GM11168 (cell line): ENCODE results near the gene TACC2.

ENCODE experiments used
- in situ Hi-C: fragments of 300-500 bp; cut with MboI; formaldehyde crosslinking; loops from one replicate; pipeline ENCODE4 v1.12.0; 2022; ENCODE audit warnings: low sequenced_read_pairs; ENCODE audit not compliant: unreplicated experiment

The TACC2 gene

DNA sequence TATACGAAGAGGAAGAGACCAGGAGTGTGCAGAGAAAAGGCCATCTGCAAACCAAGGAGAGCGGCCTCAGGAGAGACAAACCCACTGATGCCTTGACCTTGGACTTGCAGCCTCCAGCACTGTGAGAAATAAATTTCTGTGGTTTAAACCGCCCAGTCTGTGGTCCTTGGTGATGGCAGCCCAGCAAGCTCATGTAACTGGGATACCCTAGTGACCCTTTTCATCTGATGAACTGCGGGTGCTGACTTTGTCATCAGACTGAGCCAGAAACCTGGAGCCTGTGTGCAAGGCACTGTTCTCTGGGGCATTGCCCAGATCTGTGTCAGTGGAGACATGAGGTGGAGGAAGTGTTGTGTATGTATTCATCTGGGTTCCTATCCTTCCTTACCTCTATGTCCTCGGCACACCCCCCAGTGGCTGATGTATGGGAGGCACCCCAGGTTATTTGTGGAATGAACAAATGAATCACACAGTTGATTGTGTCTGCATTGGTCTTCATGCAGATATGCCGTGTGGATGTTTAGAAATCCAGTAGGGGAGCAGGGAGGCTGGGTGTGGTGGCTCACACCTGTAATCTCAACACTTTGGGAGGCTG lies 217.6 kb downstream of the TACC2 start:
- in situ Hi-C loops: no loop called here

DNA sequence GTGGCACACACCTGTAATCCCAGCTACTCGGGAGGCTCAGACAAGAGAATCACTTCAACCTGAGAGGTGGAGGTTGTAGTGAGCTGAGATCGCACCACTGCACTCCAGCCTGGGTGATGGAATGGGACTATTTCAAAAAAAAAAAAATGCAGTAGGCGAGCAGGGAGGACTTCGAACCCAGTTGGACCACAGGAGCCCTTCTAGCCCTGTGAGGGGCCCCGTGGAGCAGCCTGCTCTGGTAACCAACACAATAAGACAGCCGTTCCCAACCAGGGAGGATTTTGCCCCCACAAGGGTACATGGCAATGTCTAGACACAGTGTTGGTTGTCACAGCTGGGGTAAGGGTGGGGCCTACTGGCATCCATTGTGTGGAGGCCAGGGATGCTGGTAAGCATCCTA lies 218.2 kb downstream of the TACC2 start:
- in situ Hi-C loops: no loop called here

DNA sequence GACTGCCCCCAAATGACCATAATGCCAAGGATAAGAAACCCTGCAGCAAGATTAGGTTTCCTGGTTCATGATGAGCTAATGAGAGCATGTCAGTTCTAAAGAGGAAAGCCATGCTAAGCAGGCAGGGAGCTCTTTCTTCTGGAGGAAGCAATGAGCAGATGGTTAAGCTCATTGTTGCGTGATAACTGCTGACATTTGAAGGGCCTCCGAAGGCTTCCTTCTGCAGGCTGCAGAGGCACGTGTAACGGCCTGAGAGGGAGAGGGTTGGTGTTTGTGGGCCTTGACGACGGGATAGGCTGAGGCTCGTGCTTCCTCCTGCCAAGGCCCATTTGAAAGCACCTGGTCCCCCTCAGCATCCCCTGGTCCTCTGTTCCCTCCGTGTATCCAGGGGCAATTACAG lies 218.6 kb downstream of the TACC2 start:
- in situ Hi-C loops: no loop called here

DNA sequence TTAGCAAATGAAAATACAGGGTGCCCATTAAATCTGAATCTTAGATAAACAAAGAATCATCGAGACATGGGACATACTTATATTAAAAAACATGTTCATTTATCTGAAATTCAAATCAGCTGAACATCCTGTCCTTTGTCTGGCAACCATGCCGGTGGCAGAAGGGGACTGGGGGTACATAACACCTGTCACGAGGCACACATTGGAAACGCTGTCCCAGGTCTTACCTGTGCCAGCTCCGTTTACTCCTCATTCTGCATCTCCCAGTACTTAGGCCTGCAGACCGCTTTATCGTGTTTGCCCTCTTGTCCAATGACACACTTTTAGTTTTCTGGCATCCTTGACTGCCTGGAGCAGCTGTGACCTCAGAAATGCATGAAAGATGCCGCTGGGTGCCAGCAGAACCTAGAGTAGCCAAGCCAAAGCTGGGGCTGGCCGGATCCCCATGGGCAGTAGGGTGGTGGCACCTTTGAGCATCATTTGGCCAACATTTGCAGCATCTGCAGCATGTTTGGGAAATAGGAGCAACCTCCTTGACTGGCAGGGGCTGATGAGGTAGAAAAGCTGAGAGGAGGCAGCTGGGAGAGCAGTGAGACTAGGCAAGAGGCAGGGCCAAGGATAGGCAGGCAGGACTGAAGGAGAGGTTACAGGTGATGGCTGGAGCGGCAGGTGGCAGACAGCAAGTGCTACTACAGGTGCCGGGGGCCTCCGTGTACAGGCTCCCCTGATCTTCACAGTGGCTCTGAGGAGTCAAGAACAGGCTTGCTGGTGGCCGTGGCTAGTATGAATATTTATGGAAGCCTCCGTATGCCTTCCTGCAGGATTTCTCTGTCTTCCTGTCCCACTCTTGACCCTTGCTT lies 219.8 kb downstream of the TACC2 start:
- in situ Hi-C loops: no loop called here

DNA sequence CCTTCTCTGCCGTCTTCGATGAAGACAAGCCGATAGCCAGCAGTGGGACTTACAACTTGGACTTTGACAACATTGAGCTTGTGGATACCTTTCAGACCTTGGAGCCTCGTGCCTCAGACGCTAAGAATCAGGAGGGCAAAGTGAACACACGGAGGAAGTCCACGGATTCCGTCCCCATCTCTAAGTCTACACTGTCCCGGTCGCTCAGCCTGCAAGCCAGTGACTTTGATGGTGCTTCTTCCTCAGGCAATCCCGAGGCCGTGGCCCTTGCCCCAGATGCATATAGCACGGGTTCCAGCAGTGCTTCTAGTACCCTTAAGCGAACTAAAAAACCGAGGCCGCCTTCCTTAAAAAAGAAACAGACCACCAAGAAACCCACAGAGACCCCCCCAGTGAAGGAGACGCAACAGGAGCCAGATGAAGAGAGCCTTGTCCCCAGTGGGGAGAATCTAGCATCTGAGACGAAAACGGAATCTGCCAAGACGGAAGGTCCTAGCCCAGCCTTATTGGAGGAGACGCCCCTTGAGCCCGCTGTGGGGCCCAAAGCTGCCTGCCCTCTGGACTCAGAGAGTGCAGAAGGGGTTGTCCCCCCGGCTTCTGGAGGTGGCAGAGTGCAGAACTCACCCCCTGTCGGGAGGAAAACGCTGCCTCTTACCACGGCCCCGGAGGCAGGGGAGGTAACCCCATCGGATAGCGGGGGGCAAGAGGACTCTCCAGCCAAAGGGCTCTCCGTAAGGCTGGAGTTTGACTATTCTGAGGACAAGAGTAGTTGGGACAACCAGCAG lies 221.7 kb downstream of the TACC2 start:
- in situ Hi-C loops: no loop called here

DNA sequence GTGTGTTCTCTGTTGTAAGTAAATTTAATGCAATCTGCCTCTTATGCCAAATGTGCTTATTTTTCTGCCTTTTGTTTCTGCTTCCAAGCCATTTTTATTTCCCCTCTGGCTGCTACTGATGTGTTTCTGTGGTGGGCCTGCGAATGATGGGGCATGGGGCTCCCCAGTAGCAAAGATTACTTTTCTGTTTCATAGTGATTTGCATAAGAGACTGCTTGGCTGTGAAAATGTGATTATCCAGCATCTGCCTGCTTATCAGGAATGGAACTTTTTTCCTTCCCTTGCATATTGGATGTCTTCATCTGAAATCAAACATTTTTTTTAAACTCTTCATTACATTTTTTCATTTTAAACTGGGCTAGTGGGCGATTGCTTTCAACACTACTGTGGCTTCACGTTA lies 224.4 kb downstream of the TACC2 start:
- in situ Hi-C loops: no loop called here

DNA sequence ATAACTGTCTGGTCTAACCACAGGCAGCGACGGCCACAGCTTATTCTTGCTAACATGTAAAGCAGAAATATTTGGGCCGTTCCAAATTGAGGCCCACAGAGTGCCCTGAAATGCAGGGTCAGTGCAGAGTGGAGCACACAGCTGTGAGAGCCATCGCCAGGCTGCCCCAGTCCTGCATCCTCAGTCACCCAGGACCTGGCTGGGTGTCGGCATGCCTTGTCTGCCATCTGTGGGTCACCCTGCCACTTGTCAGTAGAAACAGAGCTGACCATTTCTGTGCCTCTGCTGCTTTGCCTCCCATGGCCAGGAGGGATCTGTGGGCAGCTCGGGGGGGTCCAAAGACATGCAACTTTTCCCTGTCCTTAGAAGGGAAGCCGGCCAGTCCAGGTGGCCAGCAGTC lies 224.8 kb downstream of the TACC2 start:
- in situ Hi-C loops: no loop called here

DNA sequence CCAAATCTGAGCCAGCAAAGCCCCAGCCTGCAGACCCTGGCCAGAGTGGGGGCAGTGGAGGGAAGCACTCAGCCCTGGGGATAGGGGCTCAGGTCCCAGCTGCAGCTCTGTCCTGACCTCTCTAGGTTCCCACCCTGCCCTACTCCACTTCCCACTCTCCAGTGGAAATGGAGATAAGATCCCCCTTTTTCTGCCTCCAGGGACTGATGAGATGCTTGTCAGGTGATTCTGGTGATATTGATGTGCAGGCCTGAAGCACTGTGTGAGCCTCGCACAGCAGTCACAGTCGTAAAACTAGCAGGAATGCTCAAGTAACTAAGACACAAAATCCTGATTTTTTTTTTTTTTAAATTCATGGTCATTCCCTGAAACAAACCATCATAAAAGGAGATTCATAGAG lies 227.1 kb downstream of the TACC2 start:
- in situ Hi-C loops: no loop called here

DNA sequence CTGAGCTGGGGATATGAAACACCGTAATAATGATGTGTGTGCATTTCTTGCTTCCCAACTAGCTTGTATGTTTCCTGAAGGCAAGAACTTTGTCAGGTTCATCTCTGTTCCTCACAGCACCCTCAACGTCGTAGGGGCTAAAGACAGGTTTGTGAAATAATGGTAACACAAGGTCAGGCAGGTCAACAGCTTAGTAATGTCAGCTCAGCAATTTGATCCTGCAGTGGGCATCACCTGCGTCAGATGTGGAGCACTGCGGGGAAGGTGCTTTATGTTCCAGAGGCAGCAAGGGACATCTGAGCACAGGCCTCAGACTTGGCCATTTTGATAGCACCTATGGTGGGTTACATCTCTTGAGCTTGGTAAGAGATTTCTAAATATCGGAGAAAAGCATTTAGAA lies 230.4 kb downstream of the TACC2 start:
- in situ Hi-C loops: no loop called here

DNA sequence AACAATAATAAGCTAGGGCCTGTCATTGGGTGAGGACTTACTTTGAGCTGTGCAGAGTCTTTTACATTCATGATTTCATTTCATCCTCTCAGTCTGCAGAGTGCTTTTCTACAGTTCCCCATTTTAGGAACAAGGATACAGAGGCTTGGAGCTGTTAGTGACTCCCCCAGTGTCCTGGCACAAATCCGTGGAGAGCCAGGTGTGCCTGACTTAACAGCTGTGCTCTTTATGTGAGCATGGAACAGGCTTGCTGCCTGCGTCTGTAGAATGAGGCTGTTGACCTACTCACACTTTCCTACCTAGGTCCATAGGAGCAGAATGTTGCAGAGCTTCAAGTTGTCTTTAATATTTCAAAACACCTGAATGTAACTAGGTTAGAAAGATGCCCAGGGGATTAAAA lies 231.8 kb downstream of the TACC2 start:
- in situ Hi-C loops: no loop called here

DNA sequence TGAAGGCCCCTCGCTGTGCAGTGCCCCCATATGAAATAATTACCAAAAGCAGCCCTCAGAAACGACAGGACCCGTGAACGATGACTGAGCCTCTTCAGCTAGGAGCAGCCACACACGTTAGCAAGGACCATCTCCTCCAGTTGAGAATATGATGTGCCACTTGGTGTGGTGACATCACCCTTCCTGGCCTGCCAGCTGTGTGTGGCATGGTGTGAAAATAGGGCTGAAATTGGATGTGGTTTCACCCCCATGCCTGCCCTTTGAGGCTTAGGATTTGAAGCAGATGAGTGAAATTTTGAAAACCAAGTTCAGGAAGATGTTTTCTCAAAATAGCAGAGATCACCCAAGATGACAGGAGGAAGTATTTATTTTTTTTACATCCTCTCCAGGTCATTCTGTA lies 233.0 kb downstream of the TACC2 start:
- in situ Hi-C loops: no loop called here

DNA sequence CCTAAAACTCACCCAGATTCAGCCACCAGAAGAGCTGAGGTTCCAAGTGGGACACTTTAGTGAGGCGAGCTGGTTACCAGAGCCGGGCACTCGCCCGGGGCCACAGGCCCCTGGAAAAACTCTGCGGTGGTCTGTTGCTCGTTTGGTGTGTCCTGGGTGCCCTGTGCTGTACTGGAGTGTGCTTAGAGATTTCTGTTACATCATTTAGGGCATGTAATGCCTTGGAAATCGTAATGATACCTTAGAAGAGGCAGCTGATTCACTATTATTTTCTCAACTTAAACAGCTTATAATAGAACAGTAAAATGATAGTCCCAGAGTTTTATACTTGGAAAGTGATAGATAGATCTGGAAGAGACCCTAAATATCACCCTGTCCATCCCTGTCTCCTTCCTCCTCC lies 233.7 kb downstream of the TACC2 start:
- in situ Hi-C loops: no loop called here

DNA sequence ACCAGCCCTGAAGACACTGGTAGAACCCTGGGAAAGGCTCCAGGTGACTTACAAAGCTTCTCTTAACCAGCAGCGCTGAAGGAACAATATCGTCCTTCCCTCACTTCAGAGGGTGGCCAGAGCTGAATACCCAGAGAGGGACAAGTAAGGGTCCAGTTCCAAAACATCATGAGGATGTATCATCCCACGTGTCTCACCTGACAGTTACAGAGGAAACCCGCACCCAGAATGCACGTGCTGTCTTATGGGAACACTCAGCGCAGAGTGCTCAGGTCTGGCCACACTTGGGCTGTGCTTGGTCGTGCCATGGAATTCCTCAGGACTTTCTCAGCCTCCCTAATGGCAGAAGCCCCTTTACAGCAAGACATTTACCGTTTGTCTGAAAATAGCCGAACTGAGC lies 235.2 kb downstream of the TACC2 start:
- in situ Hi-C loops: no loop called here

DNA sequence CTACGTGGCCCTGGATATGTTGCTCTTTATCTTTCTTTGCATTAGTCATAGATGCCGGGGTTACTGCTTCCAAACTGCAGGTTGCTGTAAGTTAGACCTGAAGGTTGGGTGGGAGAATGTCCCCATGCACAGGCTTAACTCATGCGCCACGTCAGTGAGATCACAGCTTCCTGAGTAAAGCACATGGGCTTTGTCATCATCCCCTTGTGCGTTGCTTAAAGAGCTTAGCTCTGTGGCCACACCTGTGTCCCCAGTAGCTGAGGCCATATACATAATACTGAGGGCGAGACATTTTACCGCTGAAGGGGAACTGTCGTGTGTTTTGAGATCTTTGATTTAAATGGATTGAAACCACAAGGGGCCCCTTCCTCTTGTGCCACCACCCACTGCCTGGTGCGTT lies 236.4 kb downstream of the TACC2 start:
- in situ Hi-C loops: no loop called here

DNA sequence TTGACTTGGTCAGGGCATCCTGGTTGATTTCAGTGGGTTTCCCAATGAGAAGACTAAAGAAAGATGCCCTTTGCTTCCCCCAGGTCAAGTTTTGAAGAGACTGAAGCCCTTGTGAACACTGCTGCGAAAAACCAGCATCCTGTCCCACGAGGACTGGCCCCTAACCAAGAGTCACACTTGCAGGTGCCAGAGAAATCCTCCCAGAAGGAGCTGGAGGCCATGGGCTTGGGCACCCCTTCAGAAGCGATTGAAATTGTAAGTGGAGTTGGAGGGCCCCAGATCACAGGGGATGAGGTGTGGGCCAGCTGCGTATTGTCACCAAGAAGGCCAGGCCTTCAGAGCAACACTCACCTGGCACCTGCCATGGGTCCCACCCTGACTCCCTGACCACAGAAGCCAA lies 238.8 kb downstream of the TACC2 start:
- in situ Hi-C loops: no loop called here

DNA sequence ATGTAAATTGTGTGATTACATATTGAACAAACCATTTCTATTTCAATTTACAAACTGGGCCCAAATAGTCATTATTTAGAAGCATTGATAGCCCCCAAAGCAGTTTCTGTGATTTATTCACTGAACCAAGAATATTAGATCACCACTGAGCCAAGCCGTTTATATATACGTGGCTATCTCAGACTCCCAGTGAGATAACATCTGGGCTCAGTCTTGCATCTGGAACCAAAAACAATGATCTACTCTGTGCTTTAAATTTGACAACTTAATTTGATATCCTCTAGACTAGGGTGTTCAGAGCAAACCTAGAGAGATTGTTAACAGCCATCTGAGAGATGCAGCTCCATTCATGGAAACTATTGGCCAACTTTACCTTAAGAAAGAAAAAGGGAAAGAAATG lies 240.7 kb downstream of the TACC2 start:
- in situ Hi-C loops: no loop called here

DNA sequence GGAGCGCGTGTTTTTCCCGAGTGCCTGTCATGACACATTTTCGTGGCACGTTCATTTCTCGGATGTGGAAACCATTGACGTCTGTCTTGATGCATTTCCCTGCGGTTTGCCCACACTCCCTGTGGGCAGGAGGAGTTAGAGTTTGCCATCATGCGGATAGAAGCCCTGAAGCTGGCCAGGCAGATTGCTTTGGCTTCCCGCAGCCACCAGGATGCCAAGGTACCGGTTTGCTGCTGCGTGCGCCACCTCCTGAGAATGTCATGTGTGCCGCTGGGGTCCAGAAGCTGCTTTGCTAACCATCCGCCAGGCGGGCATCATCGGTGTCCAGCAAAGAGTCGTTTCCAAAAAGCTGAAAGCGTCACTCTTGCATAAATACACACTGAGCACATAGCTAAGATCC lies 241.3 kb downstream of the TACC2 start:
- in situ Hi-C loops: no loop called here

DNA sequence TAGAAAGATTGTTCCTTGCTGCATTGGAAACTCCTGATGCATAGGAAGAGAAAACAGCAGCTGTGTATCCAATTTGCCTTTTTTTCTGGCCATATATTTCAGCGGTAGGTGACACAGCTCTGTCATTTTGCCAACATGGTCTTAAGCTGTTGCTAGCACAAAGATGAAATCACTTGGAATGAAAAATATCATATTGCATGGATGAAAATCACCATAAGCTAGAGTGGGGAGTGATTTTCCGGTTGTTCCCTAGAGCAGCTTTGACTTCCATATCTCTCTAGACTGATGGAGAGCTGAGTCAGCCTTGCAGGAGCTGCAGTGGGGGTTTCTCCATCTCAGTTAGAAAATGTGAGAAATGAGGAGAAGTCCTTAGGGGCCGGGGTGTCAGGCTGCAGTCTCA lies 243.8 kb downstream of the TACC2 start:
- in situ Hi-C loops: no loop called here

DNA sequence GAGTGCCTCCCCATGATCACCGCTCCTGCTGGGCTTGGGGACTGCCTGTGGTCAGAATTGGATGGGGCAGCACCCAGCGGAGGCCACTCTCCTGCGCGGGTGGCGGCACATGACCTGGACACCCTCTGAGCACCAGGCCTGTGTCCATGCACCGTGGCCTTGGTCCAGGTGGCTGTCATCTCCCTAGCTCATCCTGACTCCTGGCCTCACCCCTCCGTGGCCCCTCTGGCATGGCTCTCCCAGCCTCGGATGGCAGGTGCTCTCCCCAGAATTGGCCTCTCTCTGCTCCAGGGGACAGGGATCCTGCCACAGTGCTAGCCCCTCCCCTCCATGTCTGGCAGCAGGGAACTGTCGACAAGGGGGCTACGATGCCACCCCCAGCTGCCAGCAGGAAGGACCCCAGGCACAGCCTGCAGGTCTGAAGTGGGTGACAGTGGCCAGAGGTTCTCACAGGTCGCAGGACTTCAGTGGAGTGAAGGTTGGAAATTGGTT lies 244.9 kb downstream of the TACC2 start:
- in situ Hi-C loops: no loop called here

DNA sequence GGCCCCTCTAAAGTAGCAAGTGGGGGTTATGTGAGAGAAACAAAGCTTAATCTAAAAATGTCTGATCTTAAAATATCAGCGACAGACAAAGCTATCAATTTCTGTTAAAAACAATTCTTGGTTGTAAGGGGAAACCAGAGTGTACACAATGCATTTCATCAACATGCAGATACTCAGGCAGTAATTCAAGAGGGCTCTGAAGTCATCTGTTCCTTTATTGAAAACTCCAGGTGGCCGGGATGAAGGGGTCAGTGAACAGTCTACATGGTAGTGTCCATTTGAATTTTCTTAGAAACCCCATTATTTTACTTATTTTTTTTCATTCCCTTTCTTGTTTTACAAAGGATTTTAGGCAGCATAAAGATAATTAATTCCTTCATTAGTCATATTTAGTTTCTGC lies 245.5 kb downstream of the TACC2 start:
- in situ Hi-C loops: no loop called here

DNA sequence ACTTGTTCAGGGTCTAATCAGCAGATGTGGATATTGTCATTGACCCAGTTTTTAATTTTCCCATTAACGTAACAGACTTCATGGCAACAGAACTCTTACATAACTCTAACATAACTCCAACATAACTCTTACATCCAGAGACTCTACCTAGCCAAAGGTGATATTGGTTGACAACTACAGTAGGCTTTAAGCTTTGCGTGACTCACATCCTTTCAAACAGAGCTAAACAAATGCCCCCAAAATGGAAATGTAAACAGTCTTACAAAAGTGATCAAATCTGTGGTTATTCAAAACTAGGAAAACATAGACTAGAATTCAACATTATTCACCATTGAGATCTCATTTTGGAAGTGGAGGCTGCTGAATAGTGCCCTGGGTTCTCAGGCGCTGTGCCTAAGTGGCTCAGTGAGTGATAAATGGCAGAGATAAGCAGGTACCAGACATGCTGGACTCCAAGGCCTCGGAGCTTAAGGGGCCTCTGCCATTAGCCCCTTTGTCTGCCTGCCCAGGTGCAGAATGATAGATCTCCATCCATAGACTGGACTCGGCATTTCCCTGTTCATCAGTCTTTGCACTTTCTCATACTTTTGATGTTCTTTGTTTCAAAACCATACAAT lies 247.8 kb downstream of the TACC2 start:
- in situ Hi-C loops: no loop called here
